Brain microvascular endothelial cell (primary cell): ENCODE results near the gene HDAC8.
A peak's percentile ranks its signal among the peaks of the same experiment; 100 is the strongest.

Source experiments
- DNase-seq: peaks from one replicate; pipeline ENCODE4 v3.0.0-alpha.2; 2020
- H3K27ac ChIP-seq: fragments of 250-450 bp; sonication (Bioruptor Pico); 2 replicates; pipeline ENCODE4 v1.5.1; 2020; ENCODE audit warnings: mild to moderate bottlenecking, moderate library complexity
- H3K27me3 ChIP-seq: fragments of 250-450 bp; sonication (Bioruptor Pico); replicated peaks from 2 replicates; pipeline ENCODE4 v1.5.1; 2020; ENCODE audit warnings: mild to moderate bottlenecking
- H3K36me3 ChIP-seq: fragments of 250-450 bp; sonication (Bioruptor Pico); replicated peaks from 2 replicates; pipeline ENCODE4 v1.5.1; 2020; ENCODE audit warnings: mild to moderate bottlenecking
- H3K4me3 ChIP-seq: 2 replicates; pipeline ENCODE4 v1.5.1; 2011; ENCODE audit warnings: low read depth, mild to moderate bottlenecking, control low read depth, low read length, moderate library complexity
- in situ Hi-C: cut with HindIII; loops from 2 replicates; pipeline ENCODE4 v1.10.0; 2017; ENCODE audit warnings: low sequenced_read_pairs, low pct_ligation_motif_present
- TF ChIP-seq, protein P1 (sequence below): IDR thresholded peaks from 2 replicates; pipeline ENCODE4 v1.5.1; 2011; ENCODE audit warnings: low read depth, mild to moderate bottlenecking, moderate library complexity, low read length, control low read depth, inconsistent platforms; ENCODE audit errors: missing control alignments

The HDAC8 gene

DNA sequence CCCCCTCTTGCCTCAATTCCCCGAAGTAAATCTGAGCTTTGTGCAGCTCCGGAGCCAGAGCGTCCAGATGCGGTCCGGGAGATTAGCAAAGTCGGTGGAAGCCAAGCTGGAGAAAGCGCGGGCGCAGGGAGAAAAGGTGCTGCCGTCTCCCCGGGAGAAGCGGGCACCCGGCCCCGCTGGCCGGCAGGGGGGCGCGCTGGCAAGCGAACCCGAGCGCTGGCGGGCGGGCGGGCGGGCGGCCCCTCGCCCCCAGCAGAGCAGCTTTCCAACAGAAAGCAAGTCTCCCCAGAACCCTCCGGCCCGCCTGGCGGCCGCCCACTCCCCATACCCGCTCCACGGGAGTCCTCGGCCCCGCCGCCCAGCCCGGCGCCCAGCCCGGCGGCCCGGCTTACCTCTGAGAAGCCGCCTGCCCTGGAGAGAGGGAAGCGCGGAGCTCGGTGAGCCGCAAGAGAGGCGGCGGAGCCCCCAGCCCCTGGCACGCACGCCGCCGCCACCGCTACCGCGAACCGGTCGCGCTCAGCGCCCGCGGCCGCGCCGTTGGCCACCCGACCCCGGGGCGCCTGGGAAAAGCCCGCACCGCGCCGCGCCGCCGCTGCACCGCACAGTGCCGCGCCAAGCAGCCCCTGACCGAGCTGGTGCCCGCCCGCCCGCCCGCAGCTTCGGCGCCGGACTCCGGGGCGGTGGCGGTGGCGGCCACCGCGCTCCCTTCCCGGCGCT, 266.4 kb downstream of the HDAC8 start:
- no peaks in the 10 kb centered on the region for H3K36me3 ChIP-seq
- no peak for DNase-seq
- peak overlapping the region; percentile 55 for H3K4me3 ChIP-seq
- TF ChIP-seq, protein P1, sequence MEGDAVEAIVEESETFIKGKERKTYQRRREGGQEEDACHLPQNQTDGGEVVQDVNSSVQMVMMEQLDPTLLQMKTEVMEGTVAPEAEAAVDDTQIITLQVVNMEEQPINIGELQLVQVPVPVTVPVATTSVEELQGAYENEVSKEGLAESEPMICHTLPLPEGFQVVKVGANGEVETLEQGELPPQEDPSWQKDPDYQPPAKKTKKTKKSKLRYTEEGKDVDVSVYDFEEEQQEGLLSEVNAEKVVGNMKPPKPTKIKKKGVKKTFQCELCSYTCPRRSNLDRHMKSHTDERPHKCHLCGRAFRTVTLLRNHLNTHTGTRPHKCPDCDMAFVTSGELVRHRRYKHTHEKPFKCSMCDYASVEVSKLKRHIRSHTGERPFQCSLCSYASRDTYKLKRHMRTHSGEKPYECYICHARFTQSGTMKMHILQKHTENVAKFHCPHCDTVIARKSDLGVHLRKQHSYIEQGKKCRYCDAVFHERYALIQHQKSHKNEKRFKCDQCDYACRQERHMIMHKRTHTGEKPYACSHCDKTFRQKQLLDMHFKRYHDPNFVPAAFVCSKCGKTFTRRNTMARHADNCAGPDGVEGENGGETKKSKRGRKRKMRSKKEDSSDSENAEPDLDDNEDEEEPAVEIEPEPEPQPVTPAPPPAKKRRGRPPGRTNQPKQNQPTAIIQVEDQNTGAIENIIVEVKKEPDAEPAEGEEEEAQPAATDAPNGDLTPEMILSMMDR, result no peak
- H3K27ac ChIP-seq, result no peak overlapping the region
- H3K27me3 ChIP-seq, result peaks cover 76% of the 10 kb centered on the region
- in situ Hi-C loops, result no loop called here

DNA sequence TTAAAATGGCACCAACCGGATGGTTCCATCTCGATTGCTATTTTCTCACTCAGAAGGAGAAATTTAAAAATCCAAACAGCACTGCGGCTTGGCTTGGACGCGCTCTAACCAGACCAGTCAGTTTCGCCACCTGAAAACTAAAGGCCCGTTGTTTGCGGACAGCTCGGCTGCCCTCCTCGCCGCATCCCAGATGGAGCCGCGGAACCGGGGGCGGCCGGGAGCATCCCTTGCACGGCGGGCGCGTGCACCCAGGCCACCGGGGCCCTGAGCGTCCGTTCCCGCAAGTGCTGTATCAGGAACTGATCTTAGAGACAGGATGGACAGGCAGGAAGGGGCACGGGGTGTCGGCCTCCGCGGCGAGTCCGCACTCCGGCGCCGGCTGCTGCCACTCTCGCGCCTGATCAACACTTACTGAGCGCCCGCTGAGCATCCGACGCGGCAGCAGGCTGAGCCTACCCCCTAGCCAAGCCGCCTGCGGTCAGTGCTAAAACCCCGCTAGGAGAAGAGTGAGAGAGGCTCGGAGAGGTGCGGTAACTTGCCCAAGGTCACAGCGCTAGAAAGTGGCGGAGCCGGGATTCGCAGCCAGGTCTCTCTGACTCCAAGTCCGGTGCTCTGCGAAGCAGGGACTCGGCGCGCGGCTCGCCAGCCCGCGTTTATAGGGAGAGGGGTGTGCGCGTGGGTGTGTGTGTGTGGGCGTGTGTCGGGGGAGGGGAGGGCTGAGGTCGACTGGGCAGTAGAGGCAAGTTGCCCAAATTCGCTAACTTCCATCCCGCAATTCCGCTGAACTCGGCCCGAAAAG, 267.2 kb downstream of the HDAC8 start, which contains the start of gene CITED1:
CITED1 (minus strand) TSS at position 629 of the 799 bp plus-strand sequence. CDS start 3,045 bp downstream, outside the sequence.
- H3K27me3 ChIP-seq, result peaks cover 84% of the 10 kb centered on the region
- no peak for DNase-seq
- TF ChIP-seq, protein P1, result no peak
- H3K36me3 ChIP-seq, result no peaks in the 10 kb centered on the region
- no peak within 1 kb of the TSS for H3K27ac ChIP-seq
- in situ Hi-C loops, result no loop called here
- peak within 1 kb of the TSS; percentile 55 for H3K4me3 ChIP-seq

DNA sequence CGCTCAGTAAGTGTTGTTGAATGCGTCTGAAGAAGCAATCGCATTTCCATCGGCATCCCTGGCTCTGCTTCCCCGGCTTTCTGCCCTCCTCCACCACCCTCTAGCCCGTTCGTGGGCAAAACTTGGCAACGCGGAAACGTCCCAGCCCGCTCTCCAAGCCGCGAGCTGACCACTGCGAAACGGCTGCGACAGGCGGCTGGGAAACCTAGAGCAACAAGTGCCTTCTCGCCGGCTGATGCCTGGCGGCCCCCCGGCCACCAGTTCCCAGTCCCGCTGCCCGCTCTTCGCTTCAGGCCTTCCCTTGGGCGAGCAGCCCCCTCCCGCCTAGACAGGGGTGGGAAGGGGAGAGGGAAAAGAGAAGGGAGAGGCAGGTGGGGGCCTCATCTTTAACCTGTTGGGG, 267.8 kb downstream of the HDAC8 start:
- no peaks in the 10 kb centered on the region for H3K36me3 ChIP-seq
- H3K4me3 ChIP-seq, result peak overlapping the region; percentile 9
- no peak for DNase-seq
- in situ Hi-C loops, result no loop called here
- TF ChIP-seq, protein P1, result no peak
- peaks cover 86% of the 10 kb centered on the region for H3K27me3 ChIP-seq
- no peak overlapping the region for H3K27ac ChIP-seq

DNA sequence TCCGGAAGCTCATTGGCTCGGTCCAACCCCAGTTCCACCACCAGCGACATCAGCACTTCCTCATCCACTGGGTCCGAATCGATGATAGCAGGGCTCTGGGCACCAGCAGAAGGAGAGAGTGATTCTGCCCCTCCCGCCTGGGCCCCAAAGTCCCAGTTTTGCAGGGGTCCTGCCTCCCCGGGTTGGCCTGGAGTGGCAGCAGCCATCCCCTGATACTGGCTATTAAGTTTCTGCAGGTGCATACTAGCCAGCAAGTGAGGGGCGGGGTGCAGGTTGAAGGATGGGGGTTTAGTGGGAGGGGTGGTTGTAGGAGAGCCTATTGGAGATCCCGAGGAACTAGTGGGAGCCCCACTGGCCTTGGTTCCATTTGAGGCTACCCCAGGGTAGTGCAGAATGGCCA, 270.9 kb downstream of the HDAC8 start:
- in situ Hi-C loops, result no loop called here
- Histone ChIP-seq H3K27me3 (peaks cover 64% of the 10 kb centered on the region), H3K36me3 (no peaks in the 10 kb centered on the region), H3K4me3 (no peak overlapping the region), H3K27ac (no peak overlapping the region)
- TF ChIP-seq, protein P1, result no peak
- DNase-seq, result no peak

DNA sequence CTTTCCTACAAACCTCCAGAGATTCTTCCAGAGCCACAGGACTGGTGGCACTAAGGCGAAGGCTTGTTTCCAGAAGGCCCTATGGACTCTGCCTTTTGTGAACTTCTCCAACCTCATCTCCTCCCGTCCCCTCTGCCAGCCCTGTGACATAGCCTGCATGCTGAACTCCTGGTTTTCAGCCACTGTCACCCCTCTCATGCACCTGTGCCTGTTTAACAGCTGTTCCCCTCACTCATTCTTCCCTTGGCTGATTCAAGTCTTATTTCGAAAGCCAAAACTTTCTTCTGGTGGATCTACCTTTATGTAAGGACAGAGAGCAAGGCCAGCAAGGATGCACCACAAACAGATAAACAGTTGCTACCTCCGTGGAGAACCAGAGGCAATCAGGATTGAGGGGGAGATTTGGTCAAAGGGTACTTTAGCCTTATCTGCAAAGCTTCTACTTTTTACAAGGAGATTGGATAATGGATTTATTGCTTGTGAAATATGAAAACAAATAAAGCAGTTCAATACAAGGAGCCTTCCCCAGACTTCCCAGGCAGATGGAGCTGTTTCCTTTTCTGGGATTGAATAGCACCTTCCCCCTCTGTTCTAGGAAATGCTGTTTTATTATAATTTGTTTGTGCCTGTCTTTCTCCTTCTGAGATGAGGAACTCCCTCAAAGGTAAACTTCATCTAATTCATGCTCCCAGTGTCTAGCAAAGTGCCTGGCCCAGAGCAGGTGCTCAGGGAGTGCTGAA, 272.6 kb downstream of the HDAC8 start:
- H3K27me3 ChIP-seq, result peaks cover 51% of the 10 kb centered on the region
- DNase-seq, result no peak
- H3K27ac ChIP-seq, result no peak overlapping the region
- H3K4me3 ChIP-seq, result no peak overlapping the region
- no peaks in the 10 kb centered on the region for H3K36me3 ChIP-seq
- in situ Hi-C loops, result no loop called here
- TF ChIP-seq, protein P1, result no peak
